Effector CD4-positive, alpha-beta T cell (primary cell): ENCODE data around the gene TLE3.

Experiments
- DNase-seq: peaks from one replicate; pipeline ENCODE4 v3.0.0-alpha.2; 2020

The TLE3 gene

DNA sequence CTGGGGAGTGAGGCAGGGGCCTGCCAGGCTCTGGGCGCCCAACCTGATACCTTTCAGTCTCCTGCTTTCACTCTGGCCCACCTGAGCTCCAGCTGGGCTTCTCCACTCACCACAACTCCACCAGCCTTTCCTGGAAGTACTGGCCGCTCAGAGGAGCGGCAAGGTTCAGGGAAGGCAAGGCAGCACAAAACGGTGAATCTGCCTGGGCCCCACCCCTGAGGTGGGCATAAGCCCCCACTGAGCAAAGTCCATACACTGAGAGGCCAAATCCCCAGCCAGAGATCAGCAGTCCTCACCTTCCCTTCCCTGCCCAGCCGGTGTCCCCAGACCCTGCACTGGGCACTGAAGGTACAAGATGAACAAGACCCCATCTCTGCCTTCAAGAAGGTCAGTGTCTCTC lies 70.7 kb downstream of the TLE3 start:
- no peak for DNase-seq

- no peak for DNase-seq
Observed at GRCh38 chr15:70025413-70026296, 72.1 kb downstream of the TLE3 start.

DNA sequence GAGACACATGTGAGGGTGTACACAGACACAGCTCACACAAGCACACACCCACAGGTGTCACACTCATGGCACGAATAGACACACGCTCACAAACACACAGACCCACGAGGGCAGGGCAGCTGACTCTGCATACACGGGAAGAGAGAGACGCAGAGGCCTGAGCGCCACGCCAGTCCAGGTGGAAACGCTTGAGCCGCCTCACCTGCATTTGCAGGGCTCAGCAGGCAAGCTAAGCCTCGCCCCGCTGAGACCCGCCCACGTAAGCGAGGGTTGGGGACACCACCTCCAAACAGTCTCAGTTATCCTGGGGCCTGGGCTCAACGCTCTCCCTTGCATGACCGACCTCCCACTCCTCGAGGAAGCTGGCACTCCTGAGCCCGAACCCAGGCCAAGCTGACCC lies 73.2 kb downstream of the TLE3 start:
- no peak for DNase-seq

GRCh38 chr15:70023769-70024491 lies 73.8 kb downstream of the TLE3 start:
- DNase-seq: no peak

- peak; percentile 49 for DNase-seq
Observed at GRCh38 chr15:70023064-70023768, 74.5 kb downstream of the TLE3 start.

GRCh38 chr15:70020229-70020628 lies 77.5 kb downstream of the TLE3 start:
- no peak for DNase-seq

- no peak for DNase-seq
Observed at GRCh38 chr15:70018646-70019600, 78.8 kb downstream of the TLE3 start.

- no peak for DNase-seq
Observed at GRCh38 chr15:70017801-70018200, 79.9 kb downstream of the TLE3 start.

- no peak for DNase-seq
Observed at GRCh38 chr15:70017025-70017424, 80.7 kb downstream of the TLE3 start.

- DNase-seq: no peak
Observed at GRCh38 chr15:70016511-70016994, 81.2 kb downstream of the TLE3 start.

DNA sequence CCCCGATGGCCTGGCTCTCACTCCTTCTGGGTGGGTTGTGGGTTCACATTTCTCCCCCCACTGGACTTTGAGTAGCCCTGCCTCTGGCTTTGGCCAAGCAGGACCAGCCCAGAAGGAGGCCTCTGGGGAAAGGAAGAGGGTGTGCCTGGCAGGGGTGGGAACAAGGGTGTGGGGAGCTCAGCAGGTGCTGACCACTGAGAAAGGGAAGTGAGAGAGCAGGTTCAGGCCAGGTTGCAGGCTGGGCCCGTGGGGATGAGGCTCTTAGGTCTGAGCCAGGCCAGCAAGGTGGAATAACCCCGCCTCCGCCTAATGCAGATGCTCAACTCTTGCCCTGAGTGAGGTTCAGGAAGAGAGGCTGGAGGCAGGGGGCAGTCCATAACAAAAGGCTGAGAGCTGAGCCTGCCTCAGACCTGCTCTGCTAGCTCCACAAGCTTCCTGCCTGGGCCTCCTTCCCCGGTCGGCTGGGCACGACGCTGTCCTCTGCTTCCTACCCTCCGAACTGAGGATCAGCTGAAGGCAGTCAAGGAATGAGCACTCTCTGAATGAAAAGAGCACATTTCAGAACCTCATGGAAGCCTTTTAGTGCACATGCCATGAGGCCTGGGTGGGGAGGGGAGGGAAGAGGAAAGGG lies 82.7 kb downstream of the TLE3 start:
- no peak for DNase-seq

- no peak for DNase-seq
Observed at GRCh38 chr15:70014331-70014730, 83.4 kb downstream of the TLE3 start.

DNA sequence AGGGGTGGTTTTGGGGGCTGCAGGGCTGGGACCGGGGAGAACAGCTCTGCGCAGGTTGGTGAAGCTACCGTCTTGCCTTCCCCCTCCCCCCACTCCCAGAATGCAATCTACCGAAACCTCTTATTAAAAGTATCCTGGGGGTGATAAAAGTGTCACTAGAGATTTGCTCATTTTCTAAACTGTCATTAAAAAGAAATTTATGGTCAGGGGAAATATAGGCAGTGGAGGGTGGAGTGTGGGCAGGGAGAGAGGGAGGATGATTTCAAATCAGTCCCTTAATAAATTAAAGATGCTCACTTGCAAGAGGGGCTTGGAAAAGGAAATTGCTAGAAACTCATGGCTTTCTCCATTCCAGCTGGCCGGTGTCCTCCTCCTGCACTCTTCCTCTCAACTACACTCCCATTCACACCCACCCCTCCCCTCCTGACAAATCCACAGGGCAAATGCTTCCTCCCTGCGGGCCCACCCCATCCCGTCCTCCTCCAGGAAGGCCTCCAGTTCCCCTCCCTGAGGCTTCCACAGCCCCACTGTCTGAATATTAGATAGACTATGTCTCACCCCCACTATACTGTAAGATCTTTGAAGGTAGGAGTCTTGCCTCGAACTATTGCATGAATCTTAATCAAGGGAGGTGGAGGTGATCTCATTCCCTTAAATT lies 83.9 kb downstream of the TLE3 start:
- no peak for DNase-seq

- no peak for DNase-seq
Observed at GRCh38 chr15:70012895-70013294, 84.8 kb downstream of the TLE3 start.

- no peak for DNase-seq
Observed at GRCh38 chr15:70008697-70009290, 88.9 kb downstream of the TLE3 start.

DNA sequence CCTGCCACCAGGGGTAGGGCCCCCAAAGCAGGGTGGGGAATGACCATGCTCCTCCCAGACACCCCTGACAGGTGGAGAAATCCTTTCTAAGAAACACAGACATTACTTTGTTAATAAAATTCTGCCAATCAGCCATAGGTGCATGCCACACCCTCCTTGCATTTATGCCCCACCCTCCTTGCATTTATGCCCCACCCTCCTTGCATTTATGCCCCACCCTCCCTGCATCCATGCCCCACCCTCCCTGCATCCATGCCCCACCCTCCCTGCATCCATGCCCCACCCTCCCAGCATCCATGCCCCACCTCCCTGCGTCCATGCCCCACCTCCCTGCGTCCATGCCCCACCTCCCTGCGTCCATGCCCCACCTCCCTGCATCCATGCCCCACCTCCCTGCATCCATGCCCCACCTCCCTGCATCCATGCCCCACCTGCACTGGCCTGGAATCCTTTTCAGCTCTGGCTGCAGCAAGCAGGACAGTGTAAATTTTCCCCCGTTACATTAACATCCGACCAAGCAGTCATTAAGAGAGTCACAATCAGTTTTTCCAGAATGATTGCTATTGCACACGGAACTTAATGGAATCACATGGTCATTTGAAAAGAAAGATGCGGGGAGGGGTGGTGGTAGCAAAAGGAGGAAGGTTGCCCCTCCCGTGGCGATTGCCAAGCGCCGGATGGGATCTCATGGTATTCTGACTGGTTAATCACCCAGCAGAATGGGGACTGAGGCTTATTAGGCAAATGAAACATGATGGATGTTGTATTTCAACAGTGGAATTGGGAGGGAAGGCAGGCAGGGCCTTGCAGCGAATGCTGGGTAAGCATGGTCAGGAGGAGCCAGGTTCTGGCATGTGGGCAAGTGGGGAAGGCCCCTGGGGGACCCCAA lies 91.2 kb downstream of the TLE3 start:
- no peak for DNase-seq

DNA sequence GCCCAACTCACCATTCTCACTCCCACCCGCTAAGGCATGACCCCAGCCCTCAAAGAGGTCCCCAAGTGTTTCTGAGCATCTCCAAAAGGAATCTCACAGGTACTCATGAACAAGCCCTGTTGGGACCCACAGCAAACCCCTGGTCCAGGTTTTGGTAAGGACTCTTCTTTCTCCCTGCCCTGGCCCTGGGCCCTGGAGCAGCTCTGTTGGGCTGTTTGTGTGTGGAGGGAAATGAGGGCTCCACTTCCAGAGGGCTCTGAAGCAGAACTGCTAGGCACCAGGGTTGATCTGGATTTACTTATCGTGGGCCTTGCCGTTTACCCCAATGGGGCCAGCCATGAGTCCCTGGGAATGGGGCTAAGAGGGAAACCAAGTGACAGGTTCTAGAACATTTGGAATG lies 92.9 kb downstream of the TLE3 start:
- DNase-seq: no peak

GRCh38 chr15:70002897-70003296 lies 94.8 kb downstream of the TLE3 start:
- no peak for DNase-seq

GRCh38 chr15:70001859-70002258 lies 95.9 kb downstream of the TLE3 start:
- no peak for DNase-seq
